Measurements from ENCODE around the gene LRRC25. TPM values are rescaled to one million over a fixed set of nuclear protein-coding genes. Genes with fewer than 3 reads are reported as not detected.
A peak's percentile ranks its signal among the peaks of the same experiment; 100 is the strongest.

LRRC25 gene
- total RNA-seq, 3 donors from 2014 or later, result 3.9 to 27.2 (median 7.2) TPM

GRCh38 chr19:18438331-18439024 is 41.1 kb upstream of the LRRC25 start:
- TF ChIP-seq POLR2A (IDR thresholded peaks at IDR 0.05) (no peak), POLR2AphosphoS5 (IDR thresholded peaks at IDR 0.05) (peak in 2 of 3 donors; percentile 32 to 55)
- DNase-seq (ENCODE audit: low spot score in 2 of 2), result peak in 1 of 2 donors; percentile 50
- H3K27me3 ChIP-seq, result no peaks in the 10 kb centered on the region
- peak overlapping the region; percentile 42 to 79 (median 71) for H3K4me3 ChIP-seq
- H3K9me3 ChIP-seq, result no peaks in the 10 kb centered on the region
- intact Hi-C loops (cut with DNase I; ENCODE audit: low total_unique reads), result no loop called here
- H3K4me1 ChIP-seq, result peaks cover 0 to 19% of the 10 kb centered on the region in 2 donors
- H3K36me3 ChIP-seq, result no peaks in the 10 kb centered on the region
- peak overlapping the region; percentile 79 to 87 for H3K27ac ChIP-seq

DNA sequence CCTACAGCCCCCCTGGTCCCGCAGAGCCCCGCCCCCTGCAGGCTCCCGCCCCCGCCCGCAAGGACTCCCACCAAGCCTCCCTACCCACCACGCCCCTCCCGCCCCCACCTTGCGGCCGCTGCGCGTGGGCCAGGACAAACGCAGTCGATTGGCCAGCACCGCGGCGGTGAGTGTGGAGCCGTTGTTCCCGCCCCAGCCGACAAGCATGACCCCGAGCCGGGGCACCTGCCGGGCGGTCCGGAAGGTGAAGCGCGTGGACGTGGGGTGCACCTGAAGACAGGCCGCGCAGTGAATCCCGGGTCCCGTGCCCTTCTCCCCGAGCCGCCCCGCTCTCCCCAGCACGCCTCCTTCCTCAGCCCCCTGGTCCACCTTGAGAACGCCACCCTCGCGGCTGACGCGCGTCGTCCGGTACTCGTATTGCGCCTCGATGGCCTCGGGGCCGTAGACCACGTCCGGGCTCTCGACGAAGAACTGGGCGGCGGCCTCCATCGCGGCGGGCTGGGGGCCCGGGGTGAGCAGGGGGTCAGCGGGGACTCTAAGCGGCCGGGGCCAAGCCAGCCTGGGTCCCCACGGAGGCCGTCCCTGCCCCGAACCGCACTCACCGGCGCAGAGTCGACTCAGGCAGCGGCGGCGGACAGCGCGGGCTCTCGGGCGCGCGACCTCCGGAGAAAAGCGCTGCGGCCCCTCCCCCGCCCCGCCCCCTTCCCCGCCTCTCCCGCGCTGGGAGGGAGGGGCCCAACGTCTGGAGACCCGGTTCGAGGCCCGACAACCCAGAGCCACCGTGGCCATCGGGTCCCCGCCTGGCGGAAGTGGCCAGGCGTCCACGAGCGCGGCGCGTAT is 40.3 kb upstream of the LRRC25 start, which contains the start of gene ISYNA1:
Gene ISYNA1, minus strand, starts transcription at position 643 of the 840 bp plus-strand sequence. Its CDS starts 154 bp downstream, at position 489.
- DNase-seq (ENCODE audit: low spot score in 2 of 2), result peak in 1 of 2 donors; percentile 56
- TF ChIP-seq POLR2A (IDR thresholded peaks at IDR 0.05), result no peak
- Histone ChIP-seq H3K27ac (peak within 1 kb of the TSS; percentile 79 to 87), H3K27me3 (no peaks in the 10 kb centered on the region), H3K9me3 (no peaks in the 10 kb centered on the region), H3K4me1 (peaks cover 0 to 26% of the 10 kb centered on the region in 2 donors), H3K36me3 (no peaks in the 10 kb centered on the region), H3K4me3 (peak within 1 kb of the TSS; percentile 42 to 79 (median 71))
- intact Hi-C loops (cut with DNase I; ENCODE audit: low total_unique reads), result no loop called here

GRCh38 chr19:18436671-18437490 is 39.5 kb upstream of the LRRC25 start:
- H3K36me3 ChIP-seq, result no peaks in the 10 kb centered on the region
- no peaks in the 10 kb centered on the region for H3K27me3 ChIP-seq
- peak overlapping the region; percentile 79 to 87 for H3K27ac ChIP-seq
- no peaks in the 10 kb centered on the region for H3K9me3 ChIP-seq
- TF ChIP-seq, protein P1, sequence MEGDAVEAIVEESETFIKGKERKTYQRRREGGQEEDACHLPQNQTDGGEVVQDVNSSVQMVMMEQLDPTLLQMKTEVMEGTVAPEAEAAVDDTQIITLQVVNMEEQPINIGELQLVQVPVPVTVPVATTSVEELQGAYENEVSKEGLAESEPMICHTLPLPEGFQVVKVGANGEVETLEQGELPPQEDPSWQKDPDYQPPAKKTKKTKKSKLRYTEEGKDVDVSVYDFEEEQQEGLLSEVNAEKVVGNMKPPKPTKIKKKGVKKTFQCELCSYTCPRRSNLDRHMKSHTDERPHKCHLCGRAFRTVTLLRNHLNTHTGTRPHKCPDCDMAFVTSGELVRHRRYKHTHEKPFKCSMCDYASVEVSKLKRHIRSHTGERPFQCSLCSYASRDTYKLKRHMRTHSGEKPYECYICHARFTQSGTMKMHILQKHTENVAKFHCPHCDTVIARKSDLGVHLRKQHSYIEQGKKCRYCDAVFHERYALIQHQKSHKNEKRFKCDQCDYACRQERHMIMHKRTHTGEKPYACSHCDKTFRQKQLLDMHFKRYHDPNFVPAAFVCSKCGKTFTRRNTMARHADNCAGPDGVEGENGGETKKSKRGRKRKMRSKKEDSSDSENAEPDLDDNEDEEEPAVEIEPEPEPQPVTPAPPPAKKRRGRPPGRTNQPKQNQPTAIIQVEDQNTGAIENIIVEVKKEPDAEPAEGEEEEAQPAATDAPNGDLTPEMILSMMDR (IDR thresholded peaks at IDR 0.05), result no peak
- TF ChIP-seq POLR2A (IDR thresholded peaks at IDR 0.05), result no peak
- no peak for TF ChIP-seq POLR2AphosphoS5 (IDR thresholded peaks at IDR 0.05)
- H3K4me1 ChIP-seq, result peaks cover 0 to 27% of the 10 kb centered on the region in 2 donors
- H3K4me3 ChIP-seq, result peak overlapping the region; percentile 42 to 79 (median 71)
- intact Hi-C loops (cut with DNase I; ENCODE audit: low total_unique reads), result no loop called here
- peak in 1 of 2 donors; percentile 71 for DNase-seq (ENCODE audit: low spot score in 2 of 2)

GRCh38 chr19:18435842-18436670 is 38.6 kb upstream of the LRRC25 start:
- TF ChIP-seq, protein P1 (IDR thresholded peaks at IDR 0.05), result no peak
- TF ChIP-seq POLR2AphosphoS5 (IDR thresholded peaks at IDR 0.05) (no peak), POLR2A (IDR thresholded peaks at IDR 0.05) (no peak)
- Histone ChIP-seq H3K27me3 (no peaks in the 10 kb centered on the region), H3K9me3 (no peaks in the 10 kb centered on the region), H3K4me3 (peak overlapping the region in 2 of 3 donors; percentile 71 to 79), H3K4me1 (peaks cover 0 to 27% of the 10 kb centered on the region in 2 donors), H3K36me3 (no peaks in the 10 kb centered on the region), H3K27ac (peak overlapping the region; percentile 79 to 87)
- DNase-seq (ENCODE audit: low spot score in 2 of 2), result no peak
- intact Hi-C loops (cut with DNase I; ENCODE audit: low total_unique reads), result no loop called here

- intact Hi-C loops (cut with DNase I; ENCODE audit: low total_unique reads), result no loop called here
- no peak overlapping the region for H3K4me3 ChIP-seq
- H3K36me3 ChIP-seq, result no peaks in the 10 kb centered on the region
- peak overlapping the region in 1 of 2 donors; percentile 72 for H3K27ac ChIP-seq
- TF ChIP-seq POLR2AphosphoS5 (IDR thresholded peaks at IDR 0.05), result no peak
- TF ChIP-seq POLR2A (IDR thresholded peaks at IDR 0.05), result no peak
- TF ChIP-seq, protein P1 (IDR thresholded peaks at IDR 0.05), result no peak
- H3K4me1 ChIP-seq, result peaks cover 0 to 27% of the 10 kb centered on the region in 2 donors
- no peak for DNase-seq (ENCODE audit: low spot score in 2 of 2)
- H3K9me3 ChIP-seq, result no peaks in the 10 kb centered on the region
- no peaks in the 10 kb centered on the region for H3K27me3 ChIP-seq
Observed at GRCh38 chr19:18435178-18435841, 37.9 kb upstream of the LRRC25 start.

Measured in breast epithelium (tissue), 4 donors.